Smooth muscle cell (in vitro differentiated cells): ENCODE results near the gene NAP1L4. TPM values are rescaled to one million over a fixed set of nuclear protein-coding genes. Genes with fewer than 3 reads are reported as not detected.

Experiments used
- DNase-seq: peaks from one replicate; lab custom pipeline; 2025; ENCODE audit not compliant: unreplicated experiment; lab: John Stamatoyannopoulos, UW
- H2AFZ ChIP-seq: fragments of 200-600 bp; sonication (generic); 2 replicates; pipeline ENCODE4 v1.6.0; 2016; ENCODE audit warnings: antibody characterized with exemption, low read depth, mild to moderate bottlenecking
- H3F3A ChIP-seq: fragments of 200-600 bp; sonication (generic); 2 replicates; pipeline ENCODE4 v1.6.0; 2017; ENCODE audit warnings: antibody characterized with exemption, low read depth
- H3K27ac ChIP-seq: fragments of 200-600 bp; sonication (generic); 2 replicates; pipeline ENCODE4 v1.5.1; 2016; ENCODE audit warnings: low read depth, mild to moderate bottlenecking
- H3K27me3 ChIP-seq: fragments of 200-600 bp; sonication (generic); 2 replicates; pipeline ENCODE4 v1.6.1; 2016; ENCODE audit warnings: low read depth, mild to moderate bottlenecking
- H3K36me3 ChIP-seq: fragments of 200-600 bp; sonication (generic); 2 replicates; pipeline ENCODE4 v1.5.1; 2016; ENCODE audit warnings: low read depth
- H3K4me1 ChIP-seq: fragments of 200-600 bp; sonication (generic); 2 replicates; pipeline ENCODE4 v1.5.1; 2016; ENCODE audit warnings: low read depth
- H3K4me2 ChIP-seq: fragments of 200-600 bp; sonication (generic); 2 replicates; pipeline ENCODE4 v1.6.0; 2016; ENCODE audit warnings: mild to moderate bottlenecking
- H3K4me3 ChIP-seq: fragments of 200-600 bp; sonication (generic); 2 replicates; pipeline ENCODE4 v1.5.1; 2016; ENCODE audit warnings: mild to moderate bottlenecking
- H3K79me2 ChIP-seq: fragments of 200-600 bp; sonication (generic); 2 replicates; pipeline ENCODE4 v1.6.0; 2016; ENCODE audit warnings: low read depth, mild to moderate bottlenecking
- H3K9ac ChIP-seq: fragments of 200-600 bp; sonication (generic); 2 replicates; pipeline ENCODE4 v1.6.0; 2016; ENCODE audit warnings: low read depth
- H3K9me3 ChIP-seq: fragments of 200-600 bp; sonication (generic); replicated peaks from 2 replicates; pipeline ENCODE4 v1.5.1; 2016; ENCODE audit warnings: low read depth
- H4K20me1 ChIP-seq: fragments of 200-600 bp; sonication (generic); 2 replicates; pipeline ENCODE4 v1.6.0; 2016; ENCODE audit warnings: low read depth
- CTCF ChIP-seq: fragments of 200-600 bp; sonication (generic); IDR thresholded peaks from 2 replicates; pipeline ENCODE4 v1.5.1; 2017; ENCODE audit warnings: borderline replicate concordance, mild to moderate bottlenecking, antibody characterized with exemption; ENCODE audit not compliant: insufficient read depth, poor library complexity, severe bottlenecking
- WGBS: methylation state at CpG from one replicate; pipeline ENCODE4 v1.1.7; 2016; ENCODE audit warnings: low lambda C conversion rate; 5-methylcytosine and 5-hydroxymethylcytosine counted together
- polyA plus RNA-seq: library from polyadenylated mRNA; unstranded; fragments of >200 nt; fragmentation: Nextera tagmentation; extraction: Ambion mirVana; gene quantifications from 2 replicates; pipeline ENCODE4 v1.2.1, GENCODE V29; 2016
- total RNA-seq: library from RNA; depleted of rRNA; stranded (reverse); fragments of >200 nt; gene quantifications from 2 replicates; pipeline ENCODE4 v1.2.3, GENCODE V29; 2014

NAP1L4 gene
- total and polyA plus RNA-seq, 2 experiments from 2014 or later: 63.1 to 95.0 TPM

- peaks cover 13% of the 10 kb centered on the region for H3K4me1 ChIP-seq
- DNase-seq: no peak
- 94% methylated on average over 18 of the region's 18 CpGs for WGBS
- H3K4me3 ChIP-seq: no peak overlapping the region
- no peaks in the 10 kb centered on the region for H3K79me2 ChIP-seq
- H4K20me1 ChIP-seq: no peaks in the 10 kb centered on the region
- H3K36me3 ChIP-seq: no peaks in the 10 kb centered on the region
- H3K9ac ChIP-seq: no peak overlapping the region
- no peak overlapping the region for H2AFZ ChIP-seq
- H3K4me2 ChIP-seq: no peak overlapping the region
- H3K27me3 ChIP-seq: no peaks in the 10 kb centered on the region
- H3K9me3 ChIP-seq: no peaks in the 10 kb centered on the region
- H3K27ac ChIP-seq: no peak overlapping the region
- TF ChIP-seq CTCF: no peak
- H3F3A ChIP-seq: no peaks in the 10 kb centered on the region
Measured at GRCh38 chr11:2914455-2915195, 77.5 kb downstream of the NAP1L4 start.

DNA sequence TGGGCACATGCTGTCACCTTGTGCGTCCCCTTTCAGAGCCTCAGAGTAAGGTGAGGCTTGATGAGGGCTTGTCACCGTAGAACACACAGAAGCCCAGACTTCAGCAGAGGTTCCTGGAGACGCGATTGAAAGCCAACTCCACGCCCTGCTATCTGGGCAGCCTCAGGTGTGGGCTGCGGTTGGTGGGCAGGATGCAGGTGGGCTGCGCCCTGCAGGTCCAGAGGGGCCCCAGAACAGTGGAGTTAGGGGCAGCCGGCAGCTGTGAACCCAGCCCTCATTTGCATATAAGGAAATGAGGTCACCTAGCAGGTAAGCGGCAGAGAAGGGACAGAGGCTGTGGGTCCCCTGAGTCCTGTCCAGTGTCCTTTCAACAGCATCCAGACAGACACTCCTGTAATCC is 78.4 kb downstream of the NAP1L4 start:
- Histone ChIP-seq H3K4me2 (no peak overlapping the region), H3K4me3 (no peak overlapping the region), H3K27me3 (no peaks in the 10 kb centered on the region), H3F3A (no peaks in the 10 kb centered on the region), H2AFZ (no peak overlapping the region), H3K9ac (no peak overlapping the region), H3K36me3 (no peaks in the 10 kb centered on the region), H3K4me1 (peaks cover 13% of the 10 kb centered on the region), H3K27ac (no peak overlapping the region), H3K9me3 (no peaks in the 10 kb centered on the region), H4K20me1 (no peaks in the 10 kb centered on the region), H3K79me2 (no peaks in the 10 kb centered on the region)
- no peak for TF ChIP-seq CTCF
- no peak for DNase-seq
- 90% methylated on average over 9 of the region's 9 CpGs for WGBS

DNA sequence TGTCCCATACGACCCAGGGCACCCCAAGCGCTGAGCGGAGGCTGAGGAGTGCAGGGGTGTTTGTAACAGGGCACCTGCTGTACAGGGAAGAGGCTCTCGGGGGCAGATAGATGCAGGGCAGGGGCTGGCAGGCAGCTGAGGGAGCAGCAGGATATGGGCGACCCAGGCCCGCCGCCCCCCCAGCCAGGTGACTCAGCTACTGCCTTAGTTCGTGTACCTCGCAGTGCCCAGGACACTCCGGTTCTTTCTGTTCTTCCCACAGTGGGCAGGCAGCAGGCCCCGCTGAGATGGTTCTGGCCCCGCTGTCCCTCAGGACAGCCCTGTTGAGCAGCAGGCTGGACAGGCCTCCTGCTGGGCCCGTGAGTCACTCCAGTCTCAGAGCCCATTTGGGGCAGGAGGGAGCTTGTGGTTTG is 79.1 kb downstream of the NAP1L4 start:
- DNase-seq: no peak
- Histone ChIP-seq H3K79me2 (no peaks in the 10 kb centered on the region), H3K4me1 (peaks cover 13% of the 10 kb centered on the region), H3K27me3 (no peaks in the 10 kb centered on the region), H3K36me3 (no peaks in the 10 kb centered on the region), H3K27ac (peak overlapping the region; percentile 75), H3K9ac (peak overlapping the region; percentile 31), H3K4me2 (peak overlapping the region; percentile 84), H3K4me3 (no peak overlapping the region), H3F3A (no peaks in the 10 kb centered on the region), H4K20me1 (no peaks in the 10 kb centered on the region), H3K9me3 (no peaks in the 10 kb centered on the region), H2AFZ (no peak overlapping the region)
- 55% methylated on average over 13 of the region's 13 CpGs for WGBS
- TF ChIP-seq CTCF: no peak

- no peak overlapping the region for H2AFZ ChIP-seq
- H3K79me2 ChIP-seq: no peaks in the 10 kb centered on the region
- no peaks in the 10 kb centered on the region for H3K27me3 ChIP-seq
- peak overlapping the region; percentile 75 for H3K27ac ChIP-seq
- WGBS: 44% methylated on average over 4 of the region's 5 CpGs
- peaks cover 13% of the 10 kb centered on the region for H3K4me1 ChIP-seq
- H3K4me3 ChIP-seq: no peak overlapping the region
- H3K9ac ChIP-seq: peak overlapping the region; percentile 31
- TF ChIP-seq CTCF: no peak
- H3K9me3 ChIP-seq: no peaks in the 10 kb centered on the region
- DNase-seq: peak; percentile 47
- no peaks in the 10 kb centered on the region for H4K20me1 ChIP-seq
- no peaks in the 10 kb centered on the region for H3K36me3 ChIP-seq
- no peaks in the 10 kb centered on the region for H3F3A ChIP-seq
- H3K4me2 ChIP-seq: peak overlapping the region; percentile 84
Measured at GRCh38 chr11:2912498-2912897, 79.6 kb downstream of the NAP1L4 start.
